GM21529 (cell line): Measurements from ENCODE around the gene SRGAP1.
"Not testable (repeated sequence)": the region's sequence is repeated elsewhere in the genome, so short reads cannot be mapped to it uniquely, and the experiment has no call there.

ENCODE experiments used
- ATAC-seq: cut with Tn5 transposase; IDR thresholded peaks from one replicate; pipeline ENCODE4 v1.9.1; 2021; ENCODE audit not compliant: unreplicated experiment

The SRGAP1 gene

DNA sequence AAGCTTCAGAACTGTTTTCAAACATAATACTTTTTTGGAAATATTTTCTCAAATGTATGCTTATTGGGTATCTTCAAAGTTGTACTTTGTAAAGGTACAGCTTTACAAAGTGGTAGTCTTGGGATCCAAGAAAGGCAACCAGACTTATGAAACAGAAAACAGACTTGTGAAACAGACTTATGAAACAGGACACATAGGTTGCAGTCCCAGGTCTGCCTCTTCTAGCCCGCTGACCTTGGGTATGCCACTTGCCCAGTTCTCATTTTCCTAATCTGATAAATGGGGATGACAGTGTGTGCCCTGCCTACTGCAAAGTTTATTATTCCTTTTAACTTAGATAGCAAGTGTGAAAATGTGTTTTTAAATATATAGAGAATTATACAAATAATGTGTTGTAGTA lies 263.3 kb downstream of the SRGAP1 start:
- ATAC-seq, result no peak

GRCh38 chr12:64109706-64110105 lies 265.2 kb downstream of the SRGAP1 start:
- ATAC-seq, result no peak

DNA sequence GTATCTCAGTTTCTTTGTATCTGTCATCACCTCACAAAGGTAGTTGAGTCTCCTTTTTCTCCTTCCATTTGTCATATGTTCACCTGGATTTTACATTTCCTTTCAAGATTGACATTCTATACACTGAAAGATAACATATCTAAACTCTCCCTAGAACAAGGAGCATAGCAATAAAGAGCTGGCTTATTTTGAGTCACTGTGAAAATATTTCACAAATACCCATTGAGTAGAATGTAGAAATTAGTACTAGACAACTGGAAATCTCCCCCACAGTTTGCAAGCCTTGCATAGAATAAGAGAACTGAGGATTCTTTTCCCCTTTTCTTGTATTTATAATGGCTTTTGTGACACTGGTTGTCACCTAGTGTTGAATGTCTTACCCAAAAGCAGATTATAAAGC lies 266.4 kb downstream of the SRGAP1 start:
- no peak for ATAC-seq

GRCh38 chr12:64116969-64117368 lies 272.5 kb downstream of the SRGAP1 start:
- ATAC-seq, result no peak

GRCh38 chr12:64120568-64120967 lies 276.1 kb downstream of the SRGAP1 start:
- no peak for ATAC-seq

GRCh38 chr12:64121086-64121485 lies 276.6 kb downstream of the SRGAP1 start:
- not testable (repeated sequence) for ATAC-seq

DNA sequence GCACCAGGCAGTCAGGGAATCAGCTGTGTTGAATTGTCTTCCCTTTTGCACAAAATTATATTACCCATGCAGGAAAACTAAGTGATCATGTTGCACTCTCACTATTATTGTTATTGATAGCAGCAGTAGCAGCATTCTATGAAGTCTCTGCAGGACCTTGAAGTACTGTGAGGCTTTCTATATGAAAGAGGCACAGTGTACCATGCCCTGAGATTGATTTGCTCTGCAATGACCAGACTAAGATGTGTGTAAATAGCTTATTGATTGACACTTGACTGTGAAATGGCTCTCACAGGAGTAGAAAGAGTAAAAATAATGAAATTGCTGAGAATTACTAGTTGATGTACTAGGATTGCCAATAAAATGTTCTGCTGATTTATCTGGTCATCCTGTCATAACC lies 277.7 kb downstream of the SRGAP1 start:
- no peak for ATAC-seq

DNA sequence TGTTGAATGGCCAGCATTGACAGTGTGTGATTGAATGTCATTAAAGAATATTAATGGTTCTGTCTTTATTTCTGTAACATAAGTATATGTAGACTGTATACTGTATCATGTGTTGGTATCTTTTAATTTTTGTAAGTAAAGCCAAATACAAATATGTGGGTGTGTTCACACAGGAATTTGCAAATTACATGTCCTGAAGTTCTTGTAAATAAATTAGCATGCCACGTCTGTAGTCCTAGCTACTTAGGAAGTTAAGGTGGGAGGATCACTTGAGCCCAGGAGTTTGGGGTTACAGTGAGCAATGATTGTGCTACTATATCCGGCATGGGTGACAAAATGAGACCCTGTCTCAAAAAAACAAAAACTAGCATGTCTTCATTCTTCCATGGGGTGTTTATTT lies 278.5 kb downstream of the SRGAP1 start:
- ATAC-seq, result no peak

- ATAC-seq, result no peak
Measured at GRCh38 chr12:64123448-64123847, 278.9 kb downstream of the SRGAP1 start.

DNA sequence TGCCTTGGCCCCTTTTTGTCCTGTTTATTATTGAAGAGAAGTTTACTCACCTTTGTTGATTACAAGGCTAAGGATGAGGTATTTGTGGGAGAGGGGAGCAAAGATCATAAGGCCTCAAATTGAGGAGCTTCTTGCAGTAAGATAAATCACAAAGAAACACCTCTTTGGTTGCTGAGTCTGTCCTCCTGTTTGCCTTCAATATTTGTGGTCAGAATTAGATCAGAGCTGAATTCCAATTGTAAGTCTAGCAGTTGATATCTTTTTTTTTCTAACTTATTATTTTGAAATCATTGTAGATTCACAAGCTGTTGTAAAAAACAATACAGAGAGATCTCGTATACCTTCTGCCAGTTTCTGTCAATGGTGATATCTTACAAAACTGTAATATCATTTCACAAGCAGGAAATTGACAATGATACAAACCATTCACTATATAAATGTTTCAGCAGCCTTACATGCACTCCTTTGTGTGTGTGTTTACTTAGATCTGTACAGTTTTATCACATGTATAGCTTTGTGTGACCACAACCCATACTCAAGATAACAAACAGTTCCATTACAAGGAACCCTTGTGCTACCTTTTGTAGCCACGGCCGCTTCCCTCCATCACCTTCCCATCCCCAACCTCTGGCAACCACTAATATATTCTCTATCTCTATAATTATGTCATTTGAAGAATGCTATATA lies 280.2 kb downstream of the SRGAP1 start:
- ATAC-seq, result no peak

DNA sequence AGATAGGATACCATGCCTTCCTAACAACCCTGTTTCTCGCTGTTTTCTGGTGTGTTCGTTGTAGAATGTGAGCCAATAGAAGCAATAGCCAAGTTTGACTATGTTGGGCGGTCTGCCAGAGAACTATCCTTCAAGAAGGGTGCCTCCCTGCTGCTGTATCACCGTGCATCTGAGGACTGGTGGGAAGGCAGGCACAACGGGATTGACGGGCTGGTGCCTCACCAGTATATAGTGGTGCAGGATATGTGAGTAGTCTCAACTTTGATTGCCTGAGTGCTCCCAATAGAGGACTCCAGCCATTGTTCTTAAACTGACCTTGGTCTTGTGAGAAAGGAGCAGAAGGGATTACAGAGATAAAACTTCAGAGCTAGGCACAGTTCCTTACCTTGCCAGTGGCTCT lies 281.4 kb downstream of the SRGAP1 start:
- ATAC-seq, result no peak

DNA sequence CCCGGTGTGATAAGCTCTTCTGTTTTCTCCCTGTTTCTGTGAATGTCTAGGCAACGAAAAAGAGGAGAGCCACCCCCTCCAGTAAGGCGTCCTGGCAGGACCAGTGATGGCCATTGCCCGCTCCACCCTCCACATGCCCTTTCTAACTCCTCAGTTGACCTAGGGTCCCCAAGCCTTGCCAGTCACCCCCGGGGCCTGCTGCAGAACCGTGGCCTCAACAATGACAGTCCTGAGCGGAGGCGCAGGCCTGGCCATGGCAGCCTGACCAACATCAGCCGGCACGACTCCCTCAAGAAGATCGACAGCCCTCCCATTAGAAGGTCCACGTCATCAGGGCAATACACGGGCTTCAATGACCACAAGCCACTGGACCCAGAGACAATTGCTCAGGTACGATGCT lies 283.3 kb downstream of the SRGAP1 start:
- no peak for ATAC-seq

GRCh38 chr12:64128366-64128765 lies 283.9 kb downstream of the SRGAP1 start:
- ATAC-seq, result no peak

- not testable (repeated sequence) for ATAC-seq
Measured at GRCh38 chr12:64130476-64130875, 286.0 kb downstream of the SRGAP1 start.

GRCh38 chr12:64131456-64131855 lies 287.0 kb downstream of the SRGAP1 start:
- ATAC-seq, result not testable (repeated sequence)

GRCh38 chr12:64132672-64133071 lies 288.2 kb downstream of the SRGAP1 start:
- ATAC-seq, result not testable (repeated sequence)

DNA sequence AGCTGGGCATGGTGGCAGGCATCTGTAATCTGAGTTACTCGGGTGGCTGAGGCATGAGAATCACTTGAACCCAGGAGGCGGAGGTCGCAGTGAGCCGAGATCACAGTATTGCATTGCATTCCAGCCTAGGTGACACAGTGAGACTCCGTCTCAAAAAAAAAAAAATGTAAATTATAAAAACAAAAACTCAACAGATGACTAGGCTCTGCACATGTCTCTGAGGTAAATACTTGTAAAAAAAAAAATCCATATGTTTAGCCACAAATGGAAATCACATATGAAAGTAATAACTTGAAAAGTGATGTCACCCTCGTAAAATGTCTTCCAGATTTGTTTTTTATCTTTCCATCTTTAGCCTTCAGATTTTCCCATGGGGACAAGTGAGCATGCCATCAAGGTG lies 292.6 kb downstream of the SRGAP1 start:
- ATAC-seq, result no peak

GRCh38 chr12:64139021-64139420 lies 294.5 kb downstream of the SRGAP1 start:
- no peak for ATAC-seq

DNA sequence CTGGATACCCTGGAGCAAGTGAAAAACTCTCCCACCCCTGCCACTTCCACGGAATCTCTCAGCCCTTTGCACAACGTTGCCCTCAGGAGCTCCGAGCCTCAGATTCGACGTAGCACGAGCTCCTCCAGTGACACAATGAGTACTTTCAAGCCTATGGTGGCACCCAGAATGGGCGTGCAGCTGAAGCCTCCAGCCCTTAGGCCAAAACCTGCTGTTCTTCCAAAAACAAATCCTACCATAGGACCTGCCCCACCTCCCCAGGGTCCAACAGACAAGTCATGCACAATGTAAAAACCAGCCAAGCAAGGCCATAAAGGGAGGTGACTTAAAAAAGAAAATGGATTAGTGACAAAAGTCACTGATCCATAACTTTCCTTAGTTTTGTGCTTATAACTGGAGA lies 297.9 kb downstream of the SRGAP1 start:
- no peak for ATAC-seq

DNA sequence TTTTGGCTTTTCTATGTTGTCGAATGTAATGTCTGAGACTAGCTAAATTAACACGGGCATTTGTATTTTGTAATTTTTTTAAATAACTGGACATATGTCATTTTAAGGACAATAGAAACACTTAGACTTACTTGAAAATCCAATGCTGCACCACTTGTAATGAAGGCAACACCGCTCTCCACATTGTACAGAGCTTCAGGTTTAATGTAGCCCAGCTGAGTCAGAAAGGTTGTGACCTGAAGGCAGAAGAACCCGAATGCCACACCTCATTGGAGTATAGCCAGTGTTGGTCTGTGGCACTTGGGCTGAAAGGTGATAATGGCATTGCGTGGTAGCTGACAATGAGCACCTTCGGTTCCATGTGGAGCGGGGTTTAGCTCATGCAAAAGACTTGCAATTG lies 298.3 kb downstream of the SRGAP1 start:
- ATAC-seq, result no peak

DNA sequence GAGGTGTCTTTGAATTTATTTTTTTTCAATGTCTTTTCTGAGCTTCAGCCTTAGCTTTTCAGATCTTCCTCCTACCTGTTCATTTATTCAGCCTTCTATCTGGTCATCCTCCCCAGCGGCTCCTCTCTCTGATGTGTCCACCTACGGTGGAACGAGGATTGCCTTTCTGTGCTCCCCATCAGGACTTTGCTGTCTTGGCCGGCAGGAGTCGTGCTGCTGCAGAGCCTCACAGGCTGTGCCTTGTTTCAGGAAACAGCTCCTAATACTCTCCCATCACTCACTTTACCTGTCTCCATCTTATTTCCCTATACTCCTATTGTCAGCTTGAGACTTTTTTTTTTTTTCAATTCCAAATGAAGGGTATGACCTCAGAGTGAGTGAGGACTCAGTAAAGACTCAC lies 300.7 kb downstream of the SRGAP1 start:
- ATAC-seq, result no peak

DNA sequence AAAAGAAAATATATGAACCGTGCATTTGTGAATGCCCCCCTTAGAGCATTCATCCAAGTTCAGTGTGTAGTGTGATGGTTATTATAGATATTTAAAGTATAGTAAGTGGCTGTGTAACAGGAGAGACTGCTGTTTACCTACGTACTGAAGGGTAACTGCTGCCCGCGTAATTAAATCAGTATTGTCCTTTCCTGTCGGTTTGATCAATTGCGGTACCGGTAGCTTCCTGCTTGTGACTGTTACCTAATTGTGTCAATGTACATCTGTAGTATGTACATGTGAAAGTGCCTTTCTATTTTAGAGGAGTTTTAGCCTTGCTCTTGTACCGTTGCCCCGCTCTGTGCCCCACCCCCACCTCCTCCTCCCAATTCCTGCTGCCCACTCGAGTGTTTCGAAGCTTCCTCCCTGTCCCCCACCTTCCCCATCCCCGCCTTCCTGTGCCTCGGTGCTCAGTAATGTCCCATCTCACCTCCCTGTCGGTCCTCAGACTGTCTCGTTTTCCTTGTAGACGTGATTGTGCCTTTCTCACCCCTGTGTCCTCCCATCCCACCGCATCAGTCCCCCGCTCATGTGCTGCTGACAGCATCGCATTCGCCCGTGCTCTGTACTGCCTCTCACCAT lies 302.6 kb downstream of the SRGAP1 start:
- no peak for ATAC-seq

DNA sequence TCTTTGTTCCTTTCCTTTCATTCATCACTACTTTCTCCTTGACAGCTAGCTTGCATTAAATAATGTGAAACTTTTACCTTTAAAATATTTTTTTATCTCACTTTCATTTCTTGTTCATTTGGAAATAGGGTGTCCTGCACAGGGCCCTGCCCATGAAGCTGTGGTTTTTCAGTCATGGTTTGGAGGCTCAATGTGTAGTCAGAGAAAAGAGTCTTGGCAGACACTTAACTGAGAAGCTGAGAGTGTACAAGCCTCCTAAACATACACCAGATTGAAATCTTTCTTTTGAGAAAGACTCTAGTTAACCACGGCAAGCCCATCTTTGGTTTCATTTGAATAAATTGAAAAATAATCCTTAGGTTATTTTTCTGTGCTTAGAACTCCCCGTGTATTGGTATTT lies 303.4 kb downstream of the SRGAP1 start:
- ATAC-seq, result no peak
